GM18499 (cell line): ENCODE measurements around the gene RET.

Source experiments
- ATAC-seq: cut with Tn5 transposase; IDR thresholded peaks from one replicate; pipeline ENCODE4 v1.9.1; 2021; ENCODE audit warnings: moderate number of reproducible peaks; ENCODE audit not compliant: insufficient read depth, unreplicated experiment

The RET gene

GRCh38 chr10:43117031-43117776, 40.3 kb downstream of the RET start:
- ATAC-seq: no peak

DNA sequence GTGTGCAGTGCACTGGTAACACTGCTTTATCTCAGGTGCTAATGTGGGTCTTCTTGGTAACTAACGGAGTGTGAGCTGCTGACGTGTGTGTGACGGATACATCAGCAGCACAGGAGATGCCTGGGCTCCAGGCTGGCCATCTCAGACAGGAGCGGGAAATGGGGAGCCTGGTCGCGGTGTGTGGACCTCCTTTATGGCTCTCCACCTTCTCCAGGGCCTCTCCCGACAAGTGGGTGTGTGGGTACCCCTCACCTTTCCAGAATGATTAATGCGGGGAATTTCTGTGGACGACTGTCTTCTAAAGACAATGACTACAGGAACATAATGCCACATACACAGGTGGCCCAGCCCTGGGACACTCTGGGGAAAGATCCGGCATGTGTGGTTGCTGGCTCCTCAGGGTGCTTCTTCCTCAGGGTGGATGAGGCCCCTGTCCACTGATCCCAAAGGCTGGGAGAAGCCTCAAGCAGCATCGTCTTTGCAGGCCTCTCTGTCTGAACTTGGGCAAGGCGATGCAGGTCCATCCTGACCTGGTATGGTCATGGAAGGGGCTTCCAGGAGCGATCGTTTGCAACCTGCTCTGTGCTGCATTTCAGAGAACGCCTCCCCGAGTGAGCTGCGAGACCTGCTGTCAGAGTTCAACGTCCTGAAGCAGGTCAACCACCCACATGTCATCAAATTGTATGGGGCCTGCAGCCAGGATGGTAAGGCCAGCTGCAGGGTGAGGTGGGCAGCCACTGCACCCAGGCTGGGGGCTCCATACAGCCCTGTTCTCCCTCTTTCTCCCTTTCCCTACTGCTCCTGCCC, 41.1 kb downstream of the RET start:
- ATAC-seq: no peak

DNA sequence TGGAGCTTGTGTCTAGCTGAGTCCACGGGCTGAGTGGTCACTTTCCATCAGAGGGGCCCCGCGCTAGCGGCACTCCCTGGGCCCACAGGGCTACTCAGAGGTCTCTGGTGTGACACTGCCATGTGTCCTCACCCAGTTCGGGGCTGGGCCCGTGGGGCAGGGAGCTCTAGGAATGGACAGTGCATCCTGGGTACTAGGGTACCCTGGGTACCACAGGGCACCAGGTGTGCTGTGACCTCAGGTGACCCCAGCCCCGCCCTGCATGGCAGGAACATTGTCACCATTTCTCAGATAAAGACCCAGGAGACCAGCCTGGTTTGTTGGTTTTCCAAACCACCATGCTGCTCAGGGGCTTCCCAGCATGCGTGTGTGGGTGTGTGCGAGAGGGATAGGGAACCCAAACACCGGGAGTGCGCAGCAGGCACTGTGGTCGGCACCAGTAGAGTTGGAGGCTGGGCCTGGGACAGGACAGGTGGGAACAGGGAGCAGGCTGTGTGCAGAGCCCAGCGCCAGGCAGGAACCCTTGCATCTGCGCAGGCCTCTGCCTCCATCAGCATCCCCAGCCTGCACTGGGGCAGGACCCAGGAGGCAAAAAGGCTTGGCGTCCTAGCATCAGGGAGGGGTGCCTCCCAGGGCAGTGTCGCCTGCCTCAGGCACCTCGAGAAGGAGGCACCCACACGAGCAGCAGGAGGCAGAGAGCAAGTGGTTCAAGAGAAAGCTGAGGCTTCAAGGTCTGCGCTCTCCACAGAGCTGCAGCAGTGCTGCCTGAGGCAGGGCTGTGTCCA, 42.0 kb downstream of the RET start:
- no peak for ATAC-seq

DNA sequence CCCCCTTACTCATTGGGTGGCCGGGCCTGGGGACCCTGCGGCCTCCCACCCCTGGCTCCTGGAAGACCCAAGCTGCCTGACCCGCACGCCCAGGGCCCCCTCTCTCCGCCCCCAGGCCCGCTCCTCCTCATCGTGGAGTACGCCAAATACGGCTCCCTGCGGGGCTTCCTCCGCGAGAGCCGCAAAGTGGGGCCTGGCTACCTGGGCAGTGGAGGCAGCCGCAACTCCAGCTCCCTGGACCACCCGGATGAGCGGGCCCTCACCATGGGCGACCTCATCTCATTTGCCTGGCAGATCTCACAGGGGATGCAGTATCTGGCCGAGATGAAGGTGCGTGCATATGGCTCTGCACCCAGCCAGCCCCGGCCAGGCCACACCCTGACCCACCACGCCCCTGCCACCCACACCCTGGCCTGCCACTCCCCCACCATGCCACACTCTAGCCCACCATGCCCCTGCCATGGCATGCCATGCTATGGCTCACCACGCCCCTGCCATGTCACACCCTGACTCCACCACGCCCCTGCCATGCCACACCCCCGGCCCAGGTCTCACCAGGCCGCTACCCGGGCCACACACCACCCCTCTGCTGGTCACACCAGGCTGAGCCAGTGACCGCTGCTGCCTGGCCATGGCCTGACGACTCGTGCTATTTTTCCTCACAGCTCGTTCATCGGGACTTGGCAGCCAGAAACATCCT, 42.7 kb downstream of the RET start:
- no peak for ATAC-seq

DNA sequence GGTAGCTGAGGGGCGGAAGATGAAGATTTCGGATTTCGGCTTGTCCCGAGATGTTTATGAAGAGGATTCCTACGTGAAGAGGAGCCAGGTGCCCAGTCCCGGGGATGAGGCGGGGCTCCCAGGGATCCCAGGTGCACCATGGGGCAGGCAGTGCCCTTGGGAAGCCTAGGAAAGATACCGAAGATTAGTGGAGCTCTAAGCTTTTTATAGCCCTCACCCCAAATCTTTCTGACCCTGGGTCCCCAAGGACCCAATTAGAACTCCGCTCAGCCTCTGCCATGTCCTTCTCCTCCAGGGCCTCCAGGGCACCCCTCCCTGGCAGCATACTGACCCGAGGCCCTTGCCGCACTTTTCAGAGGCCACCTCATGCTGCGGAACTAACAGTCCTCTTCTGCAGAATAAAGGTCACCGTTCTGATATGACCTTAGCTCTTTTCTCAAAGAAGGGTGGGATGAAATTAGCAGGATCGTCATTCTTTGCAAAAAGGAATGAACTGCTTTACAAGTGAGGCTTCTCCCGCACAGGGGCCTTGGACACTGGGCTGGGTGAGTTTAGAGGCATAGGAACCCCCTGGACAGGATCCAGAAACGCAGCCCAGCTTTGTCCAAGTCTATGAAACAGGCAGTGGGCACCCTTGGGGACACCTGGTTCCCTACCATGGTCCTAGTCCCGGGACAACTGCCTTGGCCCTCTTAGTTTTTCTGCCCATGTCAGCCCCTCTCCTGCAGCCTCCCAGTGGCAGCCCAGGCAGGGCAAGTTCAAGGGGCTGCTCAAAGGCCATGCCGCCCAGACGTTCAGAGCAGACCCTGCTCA, 43.5 kb downstream of the RET start:
- ATAC-seq: no peak

- peak; percentile 87 for ATAC-seq
Observed at GRCh38 chr10:43120929-43121314, 44.1 kb downstream of the RET start.

DNA sequence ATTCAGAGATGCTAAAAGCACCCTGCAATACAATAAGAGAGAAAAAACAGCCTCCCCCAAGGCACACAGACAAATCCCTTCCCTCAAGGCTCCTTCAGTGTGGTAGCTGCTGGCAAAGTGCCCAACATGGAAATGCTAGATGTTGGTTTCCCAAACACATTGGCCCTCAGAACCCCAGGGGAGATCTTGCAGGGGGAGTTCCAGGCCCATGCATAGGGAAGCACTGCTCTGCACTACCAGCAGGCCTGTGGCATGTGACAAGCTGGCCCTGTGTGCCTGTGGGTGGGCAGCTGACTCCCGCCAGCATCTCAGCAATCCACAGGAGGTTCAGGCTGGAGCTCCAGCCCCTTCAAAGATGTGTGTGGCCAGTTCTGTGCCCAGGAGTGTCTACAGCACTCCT, 44.6 kb downstream of the RET start:
- ATAC-seq: no peak

DNA sequence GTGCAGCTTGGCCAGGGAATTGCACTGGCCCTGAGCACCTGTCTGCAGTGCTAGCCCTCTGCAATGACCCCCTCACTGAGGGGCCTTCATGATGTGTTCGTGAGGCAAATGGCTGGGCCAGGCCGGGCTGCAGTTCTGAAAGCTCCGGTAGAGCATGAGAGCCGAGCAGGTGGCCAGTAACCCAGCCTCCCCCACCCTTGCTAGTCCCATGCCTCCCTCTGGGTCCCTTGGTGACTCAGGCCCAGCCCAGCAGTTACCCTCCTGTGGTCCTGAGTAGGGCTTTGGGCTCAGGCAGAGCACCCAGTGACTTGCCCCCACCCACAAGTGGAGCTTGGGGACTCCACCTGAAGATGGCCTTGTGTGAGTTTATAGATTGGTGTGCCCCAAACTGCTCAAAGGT, 45.2 kb downstream of the RET start:
- ATAC-seq: no peak

GRCh38 chr10:43122826-43123225, 46.0 kb downstream of the RET start:
- ATAC-seq: no peak

DNA sequence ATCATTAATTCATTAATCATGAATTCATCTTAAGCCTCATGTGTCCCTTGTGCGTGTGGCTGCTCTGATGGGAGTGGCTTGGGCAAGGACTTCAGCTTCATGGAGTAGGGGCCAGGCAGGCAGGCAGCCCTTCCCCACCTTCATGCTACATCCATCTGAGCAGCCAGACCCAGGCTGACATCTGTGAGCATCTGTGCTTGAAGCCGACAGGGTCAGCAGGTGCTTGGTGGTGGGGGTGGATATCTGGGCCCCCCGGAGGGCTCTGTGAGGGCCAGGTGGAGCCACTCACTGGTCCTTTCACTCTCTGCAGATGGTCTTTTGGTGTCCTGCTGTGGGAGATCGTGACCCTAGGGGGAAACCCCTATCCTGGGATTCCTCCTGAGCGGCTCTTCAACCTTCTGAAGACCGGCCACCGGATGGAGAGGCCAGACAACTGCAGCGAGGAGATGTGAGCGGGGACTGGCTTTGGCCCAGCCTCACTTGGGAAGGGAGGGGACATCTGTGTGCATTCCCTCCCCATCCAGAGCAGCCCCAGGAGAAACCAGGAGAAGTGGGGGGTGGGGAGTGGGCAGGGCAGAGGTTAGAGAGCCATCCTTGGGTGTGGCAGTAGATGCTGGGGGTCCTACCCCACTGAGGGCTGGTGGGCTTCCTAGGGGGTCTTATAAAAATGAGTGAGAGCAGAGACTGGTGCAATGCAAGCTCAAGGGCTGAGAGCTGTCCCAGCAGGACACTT, 46.7 kb downstream of the RET start:
- ATAC-seq: no peak

- no peak for ATAC-seq
Observed at GRCh38 chr10:43124094-43124521, 47.2 kb downstream of the RET start.

DNA sequence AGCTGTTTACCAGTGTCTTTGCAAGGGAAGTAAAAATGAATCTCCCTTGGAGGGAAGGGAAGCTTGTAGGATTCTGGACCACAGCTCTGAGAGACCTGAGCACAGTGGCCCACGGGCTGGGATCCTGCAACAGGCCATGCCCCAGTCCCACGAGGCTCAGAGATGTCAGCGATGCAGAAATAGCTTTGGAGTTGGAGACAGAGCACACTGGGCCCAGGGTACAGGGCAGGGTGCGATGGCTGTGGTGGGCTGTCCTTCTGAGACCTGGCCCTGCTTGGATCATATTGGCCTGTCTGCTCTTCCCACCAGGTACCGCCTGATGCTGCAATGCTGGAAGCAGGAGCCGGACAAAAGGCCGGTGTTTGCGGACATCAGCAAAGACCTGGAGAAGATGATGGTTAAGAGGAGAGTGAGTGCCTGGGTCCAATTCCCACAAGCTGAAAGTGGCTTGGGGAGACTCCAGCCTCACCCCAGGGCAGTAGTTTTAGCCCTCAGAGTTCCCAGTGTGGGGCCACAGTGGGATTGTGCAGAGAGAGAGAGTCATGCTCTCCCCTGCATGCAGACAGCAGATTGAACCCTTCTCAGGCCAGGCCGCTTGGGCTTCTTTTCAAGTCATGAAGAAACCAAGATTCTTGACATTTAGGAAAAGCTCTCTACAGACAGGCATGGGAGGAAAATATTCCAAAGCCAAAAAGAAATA, 47.9 kb downstream of the RET start:
- no peak for ATAC-seq

- no peak for ATAC-seq
Observed at GRCh38 chr10:43125274-43125845, 48.5 kb downstream of the RET start.

DNA sequence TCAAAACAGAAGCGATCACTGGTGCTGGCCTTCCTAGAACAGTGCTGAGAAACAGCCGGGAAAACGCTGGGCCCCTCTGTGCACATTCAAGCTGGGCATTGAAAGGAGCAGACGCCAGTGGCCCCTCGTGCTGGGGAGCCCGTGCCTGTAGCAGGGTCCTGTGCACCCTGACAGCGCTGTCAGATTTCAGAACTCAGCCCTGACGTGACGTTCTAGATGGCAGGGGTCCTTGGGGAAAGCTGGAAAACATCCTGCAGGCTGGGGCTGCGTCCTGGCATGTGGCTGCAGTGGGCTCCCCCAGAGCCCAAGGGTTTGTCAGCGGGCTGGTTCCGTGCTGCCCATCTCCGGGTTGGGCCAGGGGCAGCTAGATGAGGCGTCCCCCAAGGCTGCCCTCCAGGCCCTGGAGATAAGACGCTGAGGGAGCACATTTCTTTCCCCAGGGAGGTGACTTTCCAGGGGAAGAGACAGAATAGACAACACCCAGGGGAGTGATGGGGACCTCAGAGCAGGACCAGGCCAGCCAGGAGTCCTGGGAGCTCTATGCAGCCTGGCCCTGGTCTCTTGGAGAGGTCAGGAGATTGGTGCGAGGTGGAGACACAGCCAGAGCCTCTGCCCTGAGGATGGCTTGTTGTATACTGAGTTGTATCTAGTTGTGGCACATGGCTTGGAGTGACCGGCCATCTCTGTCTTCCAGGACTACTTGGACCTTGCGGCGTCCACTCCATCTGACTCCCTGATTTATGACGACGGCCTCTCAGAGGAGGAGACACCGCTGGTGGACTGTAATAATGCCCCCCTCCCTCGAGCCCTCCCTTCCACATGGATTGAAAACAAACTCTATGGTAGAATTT, 49.2 kb downstream of the RET start:
- no peak for ATAC-seq

- ATAC-seq: no peak
Observed at GRCh38 chr10:43126759-43127424, 50.0 kb downstream of the RET start.

- ATAC-seq: no peak
Observed at GRCh38 chr10:43127442-43127841, 50.6 kb downstream of the RET start.

GRCh38 chr10:43128331-43128730, 51.5 kb downstream of the RET start:
- no peak for ATAC-seq
